ENCODE results near the gene TESPA1. TPM values are rescaled to one million over a fixed set of nuclear protein-coding genes. Genes with fewer than 3 reads are reported as not detected.
"Not testable (repeated sequence)": the region's sequence is repeated elsewhere in the genome, so short reads cannot be mapped to it uniquely, and the experiment has no call there.

The TESPA1 gene
- polyA plus RNA-seq, 1 experiment: not detected

DNA sequence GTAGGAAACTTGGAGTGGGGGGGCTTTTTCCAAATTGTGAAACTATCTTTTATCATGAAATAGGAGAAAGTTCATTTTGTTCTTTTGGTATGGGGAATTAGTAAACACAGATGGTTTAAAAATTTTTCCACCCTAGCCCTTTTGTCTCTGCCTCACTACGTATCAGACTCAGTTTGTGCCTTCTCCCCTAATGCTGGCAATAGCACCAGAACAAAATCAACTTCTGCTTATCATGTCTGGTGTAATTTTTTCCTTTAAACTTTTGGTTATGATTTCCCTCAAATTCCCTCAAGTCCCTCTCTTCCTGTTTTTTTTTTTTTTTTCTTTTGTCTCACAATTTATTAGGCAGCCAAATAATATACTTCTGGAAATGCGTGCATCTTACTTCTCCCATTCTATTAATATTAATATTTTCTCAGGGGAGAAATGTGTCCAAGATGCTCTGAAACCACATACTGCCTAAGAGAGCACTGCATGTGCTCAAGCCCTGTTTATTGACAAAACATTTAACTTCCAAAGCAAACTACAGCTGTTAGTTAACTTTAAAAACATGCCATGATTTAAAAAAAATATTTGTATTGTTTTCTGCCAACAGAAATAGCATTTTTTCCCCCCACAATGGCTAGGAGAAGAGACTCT is 35.4 kb downstream of the TESPA1 start:
- ChIA-PET POLR2A (no interaction called here), CTCF (interaction anchor here (1.0 kb wide), 1 partner anchor 190 kb away, joined by 3 read pairs; no protein-coding TSS in a partner anchor)
- Histone ChIP-seq H3K4me3 (ENCODE audit: low read depth, low read length) (no peak overlapping the region), H3K36me3 (ENCODE audit: control insufficient read depth, insufficient read depth, low read length) (no peaks in the 10 kb centered on the region), H3K27me3 (ENCODE audit: control insufficient read depth, insufficient read depth, low read length) (no peaks in the 10 kb centered on the region)
- DNase-seq (ENCODE audit: low read depth): no peak
- TF ChIP-seq CTCF (IDR thresholded peaks at IDR 0.05; ENCODE audit: insufficient read depth, low read depth, low read length): no peak

DNA sequence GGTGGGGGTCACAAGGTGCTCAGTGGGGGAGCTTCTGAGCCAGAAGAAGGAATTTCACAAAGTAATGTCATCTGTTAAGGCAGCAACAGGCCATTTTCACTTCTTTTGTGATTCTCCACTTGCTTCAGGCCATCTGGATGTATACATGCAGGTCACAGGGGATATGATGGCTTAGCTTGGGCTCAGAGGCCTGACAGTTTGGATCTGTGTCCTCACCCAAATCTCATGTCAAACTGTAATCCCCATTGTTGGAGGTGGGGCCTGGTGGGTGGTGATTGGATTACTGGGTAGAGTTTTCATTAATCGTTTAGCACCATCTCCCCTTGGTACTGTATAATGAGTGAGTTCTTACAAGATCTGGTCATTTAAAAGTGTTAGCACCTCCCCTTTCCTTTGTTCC is 36.4 kb downstream of the TESPA1 start:
- H3K27me3 ChIP-seq (ENCODE audit: control insufficient read depth, insufficient read depth, low read length): no peaks in the 10 kb centered on the region
- DNase-seq (ENCODE audit: low read depth): no peak
- ChIA-PET CTCF (interaction anchor here (0.8 kb wide), 1 partner anchor 10 kb away, joined by 3 read pairs; no protein-coding TSS in a partner anchor), POLR2A (no interaction called here)
- no peak overlapping the region for H3K4me3 ChIP-seq (ENCODE audit: low read depth, low read length)
- no peaks in the 10 kb centered on the region for H3K36me3 ChIP-seq (ENCODE audit: control insufficient read depth, insufficient read depth, low read length)
- TF ChIP-seq CTCF (IDR thresholded peaks at IDR 0.05; ENCODE audit: insufficient read depth, low read depth, low read length): no peak

- DNase-seq (ENCODE audit: low read depth): no peak
- TF ChIP-seq CTCF (IDR thresholded peaks at IDR 0.05; ENCODE audit: insufficient read depth, low read depth, low read length): no peak
- POLR2A ChIA-PET: no interaction called here
- Histone ChIP-seq H3K27me3 (ENCODE audit: control insufficient read depth, insufficient read depth, low read length) (0 out of 2 replicates have a peak, but pooled peaks cover 2% of the 10 kb centered on the region), H3K36me3 (ENCODE audit: control insufficient read depth, insufficient read depth, low read length) (no peaks in the 10 kb centered on the region), H3K4me3 (ENCODE audit: low read depth, low read length) (no peak overlapping the region)
- CTCF ChIA-PET: no interaction called here
Observed at GRCh38 chr12:54945082-54945481, 39.5 kb downstream of the TESPA1 start.

GRCh38 chr12:54943292-54943691 is 41.3 kb downstream of the TESPA1 start:
- H3K36me3 ChIP-seq (ENCODE audit: control insufficient read depth, insufficient read depth, low read length); DNase-seq (ENCODE audit: low read depth); POLR2A ChIA-PET; H3K4me3 ChIP-seq (ENCODE audit: low read depth, low read length); H3K27me3 ChIP-seq (ENCODE audit: control insufficient read depth, insufficient read depth, low read length): not testable (repeated sequence)
- CTCF ChIA-PET: interaction anchor here (1.8 kb wide), 1 partner anchor 16 kb away, joined by 4 read pairs; no protein-coding TSS in a partner anchor

GRCh38 chr12:54941659-54942058 is 42.9 kb downstream of the TESPA1 start:
- no peaks in the 10 kb centered on the region for H3K36me3 ChIP-seq (ENCODE audit: control insufficient read depth, insufficient read depth, low read length)
- ChIA-PET CTCF (interaction anchor here (1.2 to 1.7 kb wide), 3 partner anchors 17 to 193 kb away, joined by 4 to 5 read pairs (median 5); partner anchors contain the start of gene MUCL1), POLR2A (no interaction called here)
- TF ChIP-seq CTCF (IDR thresholded peaks at IDR 0.05; ENCODE audit: insufficient read depth, low read depth, low read length): no peak
- no peak overlapping the region for H3K4me3 ChIP-seq (ENCODE audit: low read depth, low read length)
- 0 out of 2 replicates have a peak, but pooled peaks cover 2% of the 10 kb centered on the region for H3K27me3 ChIP-seq (ENCODE audit: control insufficient read depth, insufficient read depth, low read length)
- no peak for DNase-seq (ENCODE audit: low read depth)
